COLO668 (cell line): Measurements from ENCODE around the gene SOX6.
A peak's percentile ranks its signal among the peaks of the same experiment; 100 is the strongest.
"Not testable (repeated sequence)": the region's sequence is repeated elsewhere in the genome, so short reads cannot be mapped to it uniquely, and the experiment has no call there.

ENCODE experiments used
- DNase-seq: peaks from one replicate; lab custom pipeline; 2025; ENCODE audit not compliant: unreplicated experiment; lab: John Stamatoyannopoulos, UW

The SOX6 gene

GRCh38 chr11:16110886-16111285 lies 245.5 kb downstream of the SOX6 start:
- DNase-seq, result no peak

DNA sequence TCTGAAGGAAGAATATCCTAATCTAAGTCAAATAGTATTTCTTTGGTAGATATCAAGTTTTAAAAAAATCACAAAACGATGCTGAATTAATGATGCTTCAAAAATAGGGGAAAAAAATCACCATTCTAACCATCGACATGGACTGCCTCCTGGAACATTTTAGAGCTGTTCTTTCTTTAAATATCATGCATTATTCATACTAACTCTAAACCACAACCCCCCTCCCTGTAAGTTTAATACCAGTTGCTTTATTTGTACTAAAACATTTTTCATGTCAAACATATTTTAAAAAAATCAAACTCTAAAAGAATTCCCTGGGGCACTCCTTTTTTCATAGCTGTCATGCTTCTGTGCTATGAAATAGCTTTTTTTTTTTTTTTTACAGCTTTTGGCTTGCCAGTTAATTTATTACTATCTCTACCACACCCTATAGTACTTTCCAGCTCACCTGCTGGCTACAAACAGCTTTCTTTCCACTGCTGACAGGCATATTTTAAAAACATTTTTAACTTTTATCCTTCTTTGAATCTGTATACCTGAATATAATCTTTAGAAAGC lies 256.9 kb downstream of the SOX6 start:
- DNase-seq, result no peak

- no peak for DNase-seq
These were observed 257.7 kb downstream of the SOX6 start for GRCh38 chr11:16098526-16099205.

DNA sequence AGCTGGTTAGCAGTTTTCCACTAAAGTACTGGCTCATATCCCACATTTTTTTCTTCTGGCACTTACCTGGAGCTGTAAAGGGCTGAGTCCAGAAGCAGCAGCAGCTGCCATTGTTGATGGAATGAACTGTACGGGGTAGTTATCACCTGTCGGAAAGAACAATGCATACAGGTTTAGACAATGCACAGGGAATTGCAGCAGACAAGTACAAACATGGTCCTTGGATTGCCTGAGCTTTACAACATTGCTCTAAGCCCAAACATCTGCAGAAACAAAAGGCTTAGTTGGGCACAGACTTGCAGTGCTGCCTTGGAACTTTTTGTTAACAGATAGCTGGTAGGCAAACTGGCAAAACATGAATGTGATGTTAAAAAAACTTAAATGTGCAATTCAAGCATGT lies 258.8 kb downstream of the SOX6 start:
- peak; percentile 75 for DNase-seq

- DNase-seq, result no peak
These were observed 260.0 kb downstream of the SOX6 start for GRCh38 chr11:16096336-16096735.

GRCh38 chr11:16095756-16096155 lies 260.6 kb downstream of the SOX6 start:
- DNase-seq, result no peak

DNA sequence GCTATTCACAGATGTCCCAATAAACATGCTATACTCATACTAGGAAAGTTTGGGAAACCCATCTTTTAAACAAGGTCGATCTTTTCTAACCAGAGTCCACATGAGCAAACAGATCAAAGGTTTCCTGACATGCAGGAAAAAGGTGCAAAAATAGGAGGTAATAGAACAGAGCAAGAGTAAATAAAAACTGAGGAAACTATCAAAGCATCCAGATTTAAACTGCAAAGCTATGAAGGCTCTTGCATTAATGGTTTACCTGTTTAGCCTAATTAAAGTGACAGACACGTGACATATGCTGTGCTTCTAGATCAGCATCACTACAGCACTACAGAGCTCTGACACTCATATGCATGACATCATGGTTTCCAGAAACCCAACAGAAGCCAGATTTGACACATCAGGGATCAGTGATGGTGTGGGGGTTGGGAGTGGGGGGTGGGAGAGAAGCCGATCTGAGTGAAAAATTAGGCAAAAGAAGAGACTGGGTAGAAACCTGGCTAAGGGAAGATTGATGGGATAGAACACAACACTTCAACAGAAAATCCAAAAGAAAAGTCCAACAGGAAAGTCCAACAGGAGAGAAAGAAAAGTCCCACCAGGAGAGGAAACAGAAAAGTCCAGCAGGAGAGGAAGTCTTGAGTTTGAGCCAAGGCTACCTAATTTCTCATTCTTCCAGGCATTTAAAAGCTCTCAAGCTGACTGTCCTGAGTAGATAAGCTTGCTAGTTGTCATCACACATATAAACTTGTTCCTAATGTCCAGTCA lies 262.3 kb downstream of the SOX6 start:
- DNase-seq, result no peak

GRCh38 chr11:16091862-16092261 lies 264.5 kb downstream of the SOX6 start:
- no peak for DNase-seq

DNA sequence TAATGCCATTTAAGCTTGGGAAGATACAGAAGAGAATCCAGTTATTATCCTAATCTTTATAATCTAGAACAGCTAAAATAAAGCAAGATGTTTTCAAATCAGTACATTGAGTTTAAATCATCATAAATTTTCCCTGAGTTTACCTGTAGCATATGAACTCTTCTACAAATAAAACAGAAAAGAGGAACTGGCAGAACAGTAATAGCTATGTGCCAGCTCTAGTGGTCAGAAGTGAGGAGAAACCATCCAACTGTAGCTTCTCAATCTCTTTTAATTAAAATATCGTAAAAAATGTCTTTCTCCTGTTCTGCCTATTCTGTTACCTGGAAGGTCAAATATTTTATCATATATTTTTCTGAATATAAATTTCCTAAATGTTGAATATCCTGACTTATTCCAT lies 266.9 kb downstream of the SOX6 start:
- DNase-seq, result no peak

- no peak for DNase-seq
These were observed 267.6 kb downstream of the SOX6 start for GRCh38 chr11:16088774-16089173.

DNA sequence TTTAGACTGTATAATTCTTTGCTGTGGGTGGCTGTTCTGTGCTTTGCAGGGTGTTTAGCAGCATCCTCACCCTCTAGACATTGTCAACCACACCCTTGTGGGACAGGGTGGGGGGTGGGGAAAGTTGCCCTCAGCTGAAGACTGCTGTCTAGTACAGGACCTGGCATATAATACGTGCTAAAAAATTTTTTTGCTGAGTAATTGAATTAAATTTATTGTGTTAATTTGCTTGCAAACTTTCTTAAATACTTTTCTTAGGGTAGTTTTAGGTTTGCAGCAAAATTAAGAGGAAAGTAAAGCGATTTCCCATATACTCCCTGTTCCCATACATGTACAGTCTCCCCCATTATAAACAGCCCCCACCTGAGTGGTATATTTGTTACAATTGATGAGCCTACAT lies 268.5 kb downstream of the SOX6 start:
- DNase-seq, result no peak

- no peak for DNase-seq
These were observed 270.0 kb downstream of the SOX6 start for GRCh38 chr11:16086229-16086819.

DNA sequence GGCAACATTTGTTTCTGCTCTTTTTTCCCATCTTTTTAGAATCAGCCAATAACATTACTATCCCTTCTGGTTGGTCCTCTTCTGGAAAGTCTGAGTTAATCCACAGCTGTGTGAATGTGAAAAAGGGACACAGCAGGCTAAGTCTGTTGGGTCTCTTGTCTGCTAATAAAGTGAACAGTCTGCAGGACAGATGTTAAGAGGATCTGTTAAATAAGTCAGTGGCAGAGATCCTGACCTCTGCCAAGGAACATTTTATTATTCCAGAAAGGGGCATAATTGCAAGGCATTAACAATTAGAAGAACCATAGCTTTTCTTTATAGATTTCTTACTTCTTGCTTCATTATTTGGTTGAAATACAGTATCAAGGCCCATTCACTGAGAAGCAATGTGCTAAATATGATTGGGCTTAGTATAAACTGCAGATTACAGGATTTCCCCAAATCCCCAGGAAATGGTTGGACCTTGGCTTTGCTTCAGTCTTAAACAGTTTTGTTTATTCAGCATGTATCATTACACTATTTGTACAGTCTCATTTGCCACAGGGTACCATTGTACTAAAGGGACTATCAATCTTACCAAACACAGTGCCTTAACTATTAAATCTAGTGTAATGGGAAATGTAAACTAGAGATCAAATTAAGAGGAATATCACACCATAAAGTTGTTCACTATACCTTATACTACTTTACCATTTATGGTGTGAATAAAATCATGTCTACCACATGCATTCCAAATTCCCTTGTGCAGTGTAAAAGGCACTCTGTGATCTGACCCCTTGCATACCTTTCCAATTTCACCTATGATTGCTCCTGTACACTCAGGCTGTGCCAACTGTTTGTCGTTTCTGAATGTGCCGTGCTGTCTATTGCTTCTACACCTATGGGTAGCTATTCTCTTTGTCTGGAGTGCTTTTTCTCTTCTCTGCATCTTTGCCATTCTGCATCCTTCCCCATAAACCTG lies 274.0 kb downstream of the SOX6 start:
- no peak for DNase-seq

GRCh38 chr11:16081382-16082094 lies 274.8 kb downstream of the SOX6 start:
- DNase-seq, result no peak

DNA sequence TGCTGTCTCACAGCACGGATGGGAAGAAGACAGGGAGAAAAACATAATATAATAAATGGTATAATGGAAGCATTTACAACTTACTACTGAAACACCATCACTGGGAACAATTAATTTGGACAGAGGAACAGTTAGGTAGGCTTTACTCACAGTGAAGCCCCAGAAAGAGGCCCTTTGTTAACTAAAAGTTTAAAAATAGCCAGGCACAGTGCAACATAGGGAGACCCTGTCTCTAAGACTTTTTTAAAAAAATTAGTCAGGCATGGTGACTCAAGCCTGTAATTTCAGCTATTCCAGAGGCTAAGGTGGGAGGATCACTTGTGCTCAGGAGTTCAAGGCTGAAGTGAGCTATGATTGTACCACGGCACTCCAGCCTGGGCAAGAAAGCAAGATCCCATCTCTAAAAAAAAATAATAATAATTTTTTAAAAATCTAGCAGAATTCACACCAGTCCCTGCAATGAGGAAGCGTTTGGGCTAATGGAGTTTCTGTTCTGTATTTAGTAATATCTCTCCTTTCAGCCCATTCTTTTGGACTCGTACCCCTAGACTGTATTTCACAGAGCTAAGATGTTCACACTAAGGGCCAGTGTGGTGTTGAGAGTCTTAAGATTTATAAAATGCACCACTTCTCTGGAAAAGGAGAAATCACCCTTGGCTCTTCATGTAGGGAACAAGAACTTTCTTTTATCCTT lies 275.5 kb downstream of the SOX6 start:
- DNase-seq, result no peak

GRCh38 chr11:16078936-16079335 lies 277.4 kb downstream of the SOX6 start:
- no peak for DNase-seq

DNA sequence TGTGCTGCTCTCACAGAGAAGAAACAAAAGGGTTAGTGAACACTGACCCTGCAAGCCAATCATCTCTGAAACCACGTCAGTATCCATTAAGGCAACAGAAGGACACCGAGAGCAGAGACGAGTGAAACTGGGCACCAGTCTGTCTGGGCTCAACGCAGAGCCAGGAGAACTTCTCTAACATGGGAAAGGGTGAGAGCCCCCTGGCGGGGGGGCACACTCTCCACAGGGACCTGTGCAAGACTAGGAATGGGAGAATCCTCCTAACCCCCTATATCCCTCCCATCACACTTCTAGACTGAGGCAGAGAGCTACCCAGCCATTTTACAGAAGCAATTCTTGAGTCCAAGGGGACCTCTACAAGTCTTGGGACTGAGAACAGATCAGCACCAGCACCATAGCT lies 285.8 kb downstream of the SOX6 start:
- no peak for DNase-seq

- DNase-seq, result not testable (repeated sequence)
These were observed 289.1 kb downstream of the SOX6 start for GRCh38 chr11:16067268-16067667.

DNA sequence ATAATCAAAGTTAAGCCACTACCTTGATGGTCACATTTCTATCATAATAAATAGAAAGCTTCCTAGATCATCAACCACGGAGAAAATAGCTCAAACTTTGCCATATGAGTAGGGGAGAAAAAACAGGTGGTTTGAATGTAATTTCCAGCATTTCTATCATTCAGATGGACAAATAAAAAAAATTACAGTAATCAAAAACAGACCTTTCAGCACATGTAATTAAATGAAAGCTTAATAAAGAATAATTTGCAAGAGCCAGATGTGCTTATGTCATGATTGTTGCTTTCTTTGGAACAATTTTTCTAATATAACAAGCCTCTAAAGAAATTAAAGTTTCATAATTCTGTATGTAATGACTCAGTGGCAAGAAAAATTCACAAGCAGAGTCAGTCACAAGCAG lies 297.0 kb downstream of the SOX6 start:
- DNase-seq, result no peak

GRCh38 chr11:16058671-16059070 lies 297.7 kb downstream of the SOX6 start:
- no peak for DNase-seq
